Lower leg skin (tissue), 3 donors: ENCODE data around the gene NOL4L.

Experiments used
- POLR2A ChIP-seq, 2 donors: fragments of 450-650 bp; IDR thresholded peaks; one replicate each; pipeline ENCODE4 v1.6.1; 2016 to 2017; ENCODE audit warnings: antibody characterized with exemption in 2 of 2, mild to moderate bottlenecking in 1 of 2, moderate library complexity in 1 of 2
- TF ChIP-seq, protein P1 (sequence below), 3 donors: fragments of 450-650 bp; IDR thresholded peaks; one replicate each; pipeline ENCODE4 v1.5.1; 2016; ENCODE audit warnings: antibody characterized with exemption in 3 of 3, mild to moderate bottlenecking in 3 of 3, moderate library complexity in 2 of 3

- TF ChIP-seq, protein P1, sequence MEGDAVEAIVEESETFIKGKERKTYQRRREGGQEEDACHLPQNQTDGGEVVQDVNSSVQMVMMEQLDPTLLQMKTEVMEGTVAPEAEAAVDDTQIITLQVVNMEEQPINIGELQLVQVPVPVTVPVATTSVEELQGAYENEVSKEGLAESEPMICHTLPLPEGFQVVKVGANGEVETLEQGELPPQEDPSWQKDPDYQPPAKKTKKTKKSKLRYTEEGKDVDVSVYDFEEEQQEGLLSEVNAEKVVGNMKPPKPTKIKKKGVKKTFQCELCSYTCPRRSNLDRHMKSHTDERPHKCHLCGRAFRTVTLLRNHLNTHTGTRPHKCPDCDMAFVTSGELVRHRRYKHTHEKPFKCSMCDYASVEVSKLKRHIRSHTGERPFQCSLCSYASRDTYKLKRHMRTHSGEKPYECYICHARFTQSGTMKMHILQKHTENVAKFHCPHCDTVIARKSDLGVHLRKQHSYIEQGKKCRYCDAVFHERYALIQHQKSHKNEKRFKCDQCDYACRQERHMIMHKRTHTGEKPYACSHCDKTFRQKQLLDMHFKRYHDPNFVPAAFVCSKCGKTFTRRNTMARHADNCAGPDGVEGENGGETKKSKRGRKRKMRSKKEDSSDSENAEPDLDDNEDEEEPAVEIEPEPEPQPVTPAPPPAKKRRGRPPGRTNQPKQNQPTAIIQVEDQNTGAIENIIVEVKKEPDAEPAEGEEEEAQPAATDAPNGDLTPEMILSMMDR (IDR thresholded peaks at IDR 0.05): no peak
- TF ChIP-seq POLR2A (IDR thresholded peaks at IDR 0.05): no peak
These were observed 48.1 kb downstream of the NOL4L start for GRCh38 chr20:32536851-32537656.
